Mammary epithelial cell (primary cell): ENCODE measurements around the gene RBM20.

ENCODE experiments used
- EZH2 ChIP-seq: IDR thresholded peaks from 2 replicates; pipeline ENCODE4 v1.6.1; 2012; ENCODE audit warnings: low read length, inconsistent platforms, borderline replicate concordance
- TF ChIP-seq, protein P1 (sequence below), 2 donors: IDR thresholded peaks in 1 of 2; conservative IDR thresholded peaks in 1 of 2; 2 replicates each; pipeline ENCODE4 v1.5.1; 2011 to 2012; ENCODE audit warnings: inconsistent platforms in 2 of 2, low read length in 2 of 2, mild to moderate bottlenecking in 2 of 2, control low read depth in 1 of 2, low read depth in 1 of 2; ENCODE audit not compliant: insufficient read depth in 1 of 2; ENCODE audit errors: extremely low read depth in 1 of 2

DNA sequence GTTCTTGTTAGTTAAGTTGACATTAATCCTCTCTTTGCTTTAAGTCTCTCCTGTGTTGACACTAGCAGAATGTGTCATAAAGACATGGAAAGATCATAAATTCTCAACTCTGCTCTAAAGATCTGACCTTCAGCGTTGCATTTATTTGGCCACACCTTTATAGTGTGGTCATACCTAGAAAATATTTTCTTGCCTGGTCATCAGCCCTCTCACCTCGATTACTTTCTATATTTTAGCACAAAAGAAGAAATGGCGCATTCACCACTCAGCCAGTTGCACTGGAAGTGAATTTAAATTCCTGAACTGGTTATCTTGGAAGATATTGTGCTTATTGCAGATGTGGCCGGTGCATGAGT lies 130.9 kb downstream of the RBM20 start:
- TF ChIP-seq, protein P1, sequence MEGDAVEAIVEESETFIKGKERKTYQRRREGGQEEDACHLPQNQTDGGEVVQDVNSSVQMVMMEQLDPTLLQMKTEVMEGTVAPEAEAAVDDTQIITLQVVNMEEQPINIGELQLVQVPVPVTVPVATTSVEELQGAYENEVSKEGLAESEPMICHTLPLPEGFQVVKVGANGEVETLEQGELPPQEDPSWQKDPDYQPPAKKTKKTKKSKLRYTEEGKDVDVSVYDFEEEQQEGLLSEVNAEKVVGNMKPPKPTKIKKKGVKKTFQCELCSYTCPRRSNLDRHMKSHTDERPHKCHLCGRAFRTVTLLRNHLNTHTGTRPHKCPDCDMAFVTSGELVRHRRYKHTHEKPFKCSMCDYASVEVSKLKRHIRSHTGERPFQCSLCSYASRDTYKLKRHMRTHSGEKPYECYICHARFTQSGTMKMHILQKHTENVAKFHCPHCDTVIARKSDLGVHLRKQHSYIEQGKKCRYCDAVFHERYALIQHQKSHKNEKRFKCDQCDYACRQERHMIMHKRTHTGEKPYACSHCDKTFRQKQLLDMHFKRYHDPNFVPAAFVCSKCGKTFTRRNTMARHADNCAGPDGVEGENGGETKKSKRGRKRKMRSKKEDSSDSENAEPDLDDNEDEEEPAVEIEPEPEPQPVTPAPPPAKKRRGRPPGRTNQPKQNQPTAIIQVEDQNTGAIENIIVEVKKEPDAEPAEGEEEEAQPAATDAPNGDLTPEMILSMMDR (conservative IDR thresholded peaks at IDR 0.05 in 1 of 2, IDR thresholded peaks at IDR 0.05 in 1 of 2; ENCODE audit: extremely low read depth in 1 of 2, insufficient read depth in 1 of 2, low read depth in 1 of 2, low read length in 2 of 2), result no peak
- TF ChIP-seq EZH2, result no peak
